Endothelial cell of umbilical vein (primary cell): ENCODE data around the gene RALGPS1. TPM values are rescaled to one million over a fixed set of nuclear protein-coding genes. Genes with fewer than 3 reads are reported as not detected.

Experiments
- BruUV-seq: library from RNA; stranded (reverse); fragments of 400-500 nt; replicated peaks from 2 replicates; lab custom pipeline; 2021; lab: Mats Ljungman, UMichigan
- CTCF ChIA-PET: fragments of 300-600, 350-600 bp; sonication (Branson Sonifier 250); formaldehyde crosslinking; loops from one replicate; lab custom pipeline; 2021; ENCODE audit warnings: antibody characterized with exemption, inconsistent platforms; lab: Charles Lee
- POLR2A ChIA-PET: fragments of 300-600, 350-600 bp; sonication (Branson Sonifier 250); formaldehyde crosslinking; loops from one replicate; lab custom pipeline; 2021; ENCODE audit warnings: antibody characterized with exemption, inconsistent platforms; lab: Charles Lee
- DNase-seq: peaks from one replicate; pipeline ENCODE4 v3.0.0-alpha.2; 2011; ENCODE audit warnings: low read depth, low spot score
- FAIRE-seq: peaks from 2 replicates; lab custom pipeline; 2011; peaks lifted over from hg19 to GRCh38; lab: Jason Lieb, UNC
- H2AFZ ChIP-seq: 2 replicates; pipeline ENCODE4 v1.6.0; 2012; ENCODE audit warnings: low read depth, low read length, control low read depth, inconsistent platforms
- H3K27ac ChIP-seq: 2 replicates; pipeline ENCODE4 v1.5.1; 2011; ENCODE audit warnings: low read depth, mild to moderate bottlenecking, control low read depth, low read length, moderate library complexity; ENCODE audit not compliant: insufficient read depth
- H3K27me3 ChIP-seq, 2 experiments: 2 replicates each; pipeline versions ENCODE4 v1.6.0 to v1.6.1; 2011; ENCODE audit warnings: low read length in 2 of 2, mixed read lengths in 1 of 2; ENCODE audit not compliant: control insufficient read depth in 2 of 2, insufficient read depth in 2 of 2
- H3K36me3 ChIP-seq, 2 experiments: 2 replicates in 1 of 2; 3 replicates in 1 of 2; pipeline ENCODE4 v1.5.1; 2011; ENCODE audit warnings: low read length in 2 of 2, mild to moderate bottlenecking in 1 of 2, moderate library complexity in 1 of 2; ENCODE audit not compliant: control insufficient read depth in 2 of 2, insufficient read depth in 2 of 2; ENCODE audit errors: extremely low read depth in 1 of 2
- H3K4me1 ChIP-seq: 3 replicates; pipeline ENCODE4 v1.5.1; 2011; ENCODE audit warnings: mild to moderate bottlenecking, low read length; ENCODE audit not compliant: control insufficient read depth, insufficient read depth; ENCODE audit errors: extremely low read depth
- H3K4me2 ChIP-seq: 2 replicates; pipeline ENCODE4 v1.6.1; 2011; ENCODE audit warnings: low read length, control low read depth, mixed read lengths; ENCODE audit not compliant: insufficient read depth
- H3K4me3 ChIP-seq, 3 experiments: fragments of 200-600 bp in 1 of 3; sonication (generic), shearing (Covaris generic) in 1 of 3; replicated peaks in 1 of 3; 2 replicates each; pipeline ENCODE4 v1.5.1; 2011 to 2016; ENCODE audit warnings: control low read depth in 3 of 3, low read length in 3 of 3, mild to moderate bottlenecking in 2 of 3, inconsistent platforms in 1 of 3, low read depth in 1 of 3, moderate library complexity in 1 of 3; ENCODE audit not compliant: insufficient read depth in 1 of 3
- H3K79me2 ChIP-seq: 2 replicates; pipeline ENCODE4 v1.6.0; 2012; ENCODE audit warnings: low read length, inconsistent platforms; ENCODE audit not compliant: control insufficient read depth, insufficient read depth
- H3K9ac ChIP-seq: replicated peaks from 2 replicates; pipeline ENCODE3; 2011; ENCODE audit warnings: low read length, control low read depth; ENCODE audit not compliant: insufficient read depth; ENCODE audit errors: extremely low read depth
- H3K9me1 ChIP-seq: replicated peaks from 3 replicates; pipeline ENCODE4 v1.6.0; 2011; ENCODE audit warnings: mild to moderate bottlenecking, low read length; ENCODE audit not compliant: control insufficient read depth, insufficient read depth; ENCODE audit errors: extremely low read depth
- H3K9me3 ChIP-seq: replicated peaks from 2 replicates; pipeline ENCODE4 v1.5.1; 2012; ENCODE audit warnings: low read length, inconsistent platforms; ENCODE audit not compliant: control insufficient read depth, insufficient read depth
- H4K20me1 ChIP-seq: replicated peaks from 2 replicates; pipeline ENCODE3; 2011; ENCODE audit warnings: mild to moderate bottlenecking, low read length; ENCODE audit not compliant: control insufficient read depth, insufficient read depth; ENCODE audit errors: extremely low read depth
- EZH2 ChIP-seq: IDR thresholded peaks from 2 replicates; pipeline ENCODE4 v1.6.1; 2012; ENCODE audit warnings: borderline replicate concordance, low read depth, mild to moderate bottlenecking, moderate library complexity, low read length, inconsistent platforms; ENCODE audit not compliant: severe bottlenecking
- FOS ChIP-seq: IDR thresholded peaks from 2 replicates; pipeline ENCODE4 v1.6.1; 2011; ENCODE audit warnings: mild to moderate bottlenecking, low read length, moderate library complexity, borderline replicate concordance; ENCODE audit not compliant: insufficient read depth
- GATA2 ChIP-seq: IDR thresholded peaks from 2 replicates; pipeline ENCODE4 v1.7.0; 2011; ENCODE audit warnings: low read depth, mild to moderate bottlenecking, moderate library complexity, mixed read lengths, low read length; ENCODE audit not compliant: insufficient read length, insufficient read depth
- JUN ChIP-seq: IDR thresholded peaks from 2 replicates; pipeline ENCODE4 v1.6.1; 2011; ENCODE audit warnings: borderline replicate concordance, low read depth; ENCODE audit not compliant: insufficient read length, insufficient read depth
- MYC ChIP-seq: IDR thresholded peaks from one replicate; pipeline ENCODE4 v1.6.1; 2011; ENCODE audit warnings: mild to moderate bottlenecking, low read depth, low read length
- POLR2A ChIP-seq: IDR thresholded peaks from 2 replicates; pipeline ENCODE4 v1.6.1; 2012; ENCODE audit warnings: low read depth, mild to moderate bottlenecking, control low read depth, low read length
- POLR2AphosphoS5 ChIP-seq: IDR thresholded peaks from 2 replicates; pipeline ENCODE4 v1.6.1; 2012; ENCODE audit warnings: low read depth, mild to moderate bottlenecking, control low read depth, low read length, moderate library complexity; ENCODE audit not compliant: insufficient read depth
- dilution Hi-C: fragments of 300-500 bp; cut with MboI; formaldehyde crosslinking; loops from one replicate; pipeline ENCODE4 v1.15.0; 2019; ENCODE audit warnings: low sequenced_read_pairs; ENCODE audit not compliant: extremely low pct_ligation_motif_present
- intact Hi-C: fragments of 100-400 bp; cut with micrococcal nuclease; formaldehyde crosslinking; loops from one replicate; pipeline ENCODE4 v1.10.0; 2022
- polyA plus RNA-seq, 4 experiments: library from polyadenylated mRNA; depleted of rRNA in 3 of 4; stranded (reverse) in 3 of 4; unstranded in 1 of 4; fragments of >200 nt; gene quantifications; 2 replicates each; pipeline versions ENCODE4 v1.2.1 to v1.2.3, GENCODE V29; 2011 to 2012; ENCODE audit warnings: missing spikeins in 1 of 4
- total RNA-seq: library from RNA; stranded (reverse); gene quantifications from 2 replicates; pipeline ENCODE4 v1.2.3, GENCODE V29; 2021
- TF ChIP-seq, protein P1 (sequence below): IDR thresholded peaks from 2 replicates; pipeline ENCODE4 v1.6.1; 2011; ENCODE audit not compliant: insufficient read depth, insufficient read length
- TF ChIP-seq, protein P2 (sequence below), 2 donors: IDR thresholded peaks; 1 replicate in 1 of 2; 2 replicates in 1 of 2; pipeline ENCODE4 v1.5.1; 2011; ENCODE audit warnings: low read length in 2 of 2, mild to moderate bottlenecking in 2 of 2, moderate library complexity in 2 of 2, control low read depth in 1 of 2, inconsistent platforms in 1 of 2, low read depth in 1 of 2; ENCODE audit not compliant: insufficient read depth in 1 of 2; ENCODE audit errors: extremely low read depth in 1 of 2

RALGPS1 gene
- total and polyA plus RNA-seq, 2 donors (not counting 3 experiments of a cell fraction or from before 2014, with no cell fraction given) = 3.8 to 5.5 TPM

- Histone ChIP-seq H3K27me3 (peaks cover 0 to 5% of the 10 kb centered on the region in 2 experiments), H3K4me1 (no peaks in the 10 kb centered on the region), H2AFZ (no peak overlapping the region), H3K79me2 (no peaks in the 10 kb centered on the region), H3K4me3 (no peak overlapping the region), H3K9me3 (no peaks in the 10 kb centered on the region), H3K27ac (no peak overlapping the region), H3K4me2 (no peak overlapping the region), H3K9me1 (no peaks in the 10 kb centered on the region), H3K36me3 (no peaks in the 10 kb centered on the region), H4K20me1 (no peaks in the 10 kb centered on the region), H3K9ac (no peak overlapping the region)
- DNase-seq (no peak), FAIRE-seq (no peak)
- TF ChIP-seq JUN (no peak), MYC (no peak), GATA2 (no peak), POLR2A (no peak), FOS (no peak), EZH2 (no peak), POLR2AphosphoS5 (no peak)
- TF ChIP-seq, protein P1, sequence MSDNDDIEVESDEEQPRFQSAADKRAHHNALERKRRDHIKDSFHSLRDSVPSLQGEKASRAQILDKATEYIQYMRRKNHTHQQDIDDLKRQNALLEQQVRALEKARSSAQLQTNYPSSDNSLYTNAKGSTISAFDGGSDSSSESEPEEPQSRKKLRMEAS = no peak
- TF ChIP-seq, protein P2, sequence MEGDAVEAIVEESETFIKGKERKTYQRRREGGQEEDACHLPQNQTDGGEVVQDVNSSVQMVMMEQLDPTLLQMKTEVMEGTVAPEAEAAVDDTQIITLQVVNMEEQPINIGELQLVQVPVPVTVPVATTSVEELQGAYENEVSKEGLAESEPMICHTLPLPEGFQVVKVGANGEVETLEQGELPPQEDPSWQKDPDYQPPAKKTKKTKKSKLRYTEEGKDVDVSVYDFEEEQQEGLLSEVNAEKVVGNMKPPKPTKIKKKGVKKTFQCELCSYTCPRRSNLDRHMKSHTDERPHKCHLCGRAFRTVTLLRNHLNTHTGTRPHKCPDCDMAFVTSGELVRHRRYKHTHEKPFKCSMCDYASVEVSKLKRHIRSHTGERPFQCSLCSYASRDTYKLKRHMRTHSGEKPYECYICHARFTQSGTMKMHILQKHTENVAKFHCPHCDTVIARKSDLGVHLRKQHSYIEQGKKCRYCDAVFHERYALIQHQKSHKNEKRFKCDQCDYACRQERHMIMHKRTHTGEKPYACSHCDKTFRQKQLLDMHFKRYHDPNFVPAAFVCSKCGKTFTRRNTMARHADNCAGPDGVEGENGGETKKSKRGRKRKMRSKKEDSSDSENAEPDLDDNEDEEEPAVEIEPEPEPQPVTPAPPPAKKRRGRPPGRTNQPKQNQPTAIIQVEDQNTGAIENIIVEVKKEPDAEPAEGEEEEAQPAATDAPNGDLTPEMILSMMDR (IDR thresholded peaks at IDR 0.05; ENCODE audit: extremely low read depth in 1 of 2, insufficient read depth in 1 of 2, low read depth in 1 of 2, low read length in 2 of 2) = no peak
- dilution Hi-C loops (no loop called here), intact Hi-C loops (no loop called here)
- ChIA-PET CTCF (interaction anchor here (1.1 to 7.1 kb wide), 3 partner anchors 10 to 271 kb away, joined by 4 to 71 read pairs (median 9); no protein-coding TSS in a partner anchor), POLR2A (no interaction called here)
- no TSS peak for BruUV-seq
These were observed 296.5 kb downstream of the RALGPS1 start for GRCh38 chr9:127210851-127211730.
